Suprapubic skin (tissue), 4 donors: ENCODE results near the gene SEMA6A.

ENCODE experiments used
- CTCF ChIP-seq, 2 donors: fragments of 200-600 bp in 1 of 2; fragments of 450-650 bp in 1 of 2; sonication (generic) in 1 of 2; IDR thresholded peaks; one replicate each; pipeline ENCODE4 v1.5.1; 2016 to 2019; ENCODE audit warnings: antibody characterized with exemption in 2 of 2, mild to moderate bottlenecking in 1 of 2, moderate library complexity in 1 of 2
- POLR2A ChIP-seq, 2 donors: fragments of 450-650 bp; IDR thresholded peaks; one replicate each; pipeline ENCODE4 v1.6.1; 2017; ENCODE audit warnings: antibody characterized with exemption in 2 of 2, mild to moderate bottlenecking in 2 of 2, moderate library complexity in 2 of 2
- POLR2AphosphoS5 ChIP-seq, 3 donors: sonication (generic); formaldehyde crosslinking; IDR thresholded peaks; one replicate each; pipeline ENCODE4 v1.6.1; 2017; ENCODE audit warnings: antibody characterized with exemption in 3 of 3

- TF ChIP-seq CTCF (IDR thresholded peaks at IDR 0.05) = no peak
- no peak for TF ChIP-seq POLR2A (IDR thresholded peaks at IDR 0.05)
- no peak for TF ChIP-seq POLR2AphosphoS5 (IDR thresholded peaks at IDR 0.05)
Measured at GRCh38 chr5:116573702-116574366, 789 bp downstream of the SEMA6A start.
